HG02943 (cell line): ENCODE results near the gene SCGB1A1.
"Not testable (repeated sequence)": the region's sequence is repeated elsewhere in the genome, so short reads cannot be mapped to it uniquely, and the experiment has no call there.

Experiments used
- ATAC-seq: cut with Tn5 transposase; IDR thresholded peaks from one replicate; pipeline ENCODE4 v1.9.1; 2021; ENCODE audit warnings: mild to moderate bottlenecking, low read depth, moderate library complexity; ENCODE audit not compliant: unreplicated experiment

The SCGB1A1 gene

DNA sequence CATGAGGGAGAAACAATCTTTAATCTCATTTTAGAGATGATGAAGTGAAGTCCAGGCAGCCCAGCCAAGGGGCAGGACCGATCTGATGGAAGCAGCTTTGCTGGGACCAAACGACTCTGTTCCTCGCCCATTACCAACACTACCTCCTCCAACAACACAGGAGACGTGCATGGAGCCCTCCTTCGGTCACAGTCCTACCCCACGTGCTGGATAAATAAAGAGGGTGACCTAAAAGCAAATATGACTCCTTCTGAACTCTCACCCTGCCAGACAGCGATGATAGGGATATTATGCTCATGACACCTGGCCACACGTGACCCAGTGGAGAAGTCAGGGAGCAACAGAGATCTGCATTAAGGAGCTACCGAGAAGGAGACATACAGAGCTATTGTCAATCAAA lies 26.0 kb downstream of the SCGB1A1 start:
- ATAC-seq = no peak

DNA sequence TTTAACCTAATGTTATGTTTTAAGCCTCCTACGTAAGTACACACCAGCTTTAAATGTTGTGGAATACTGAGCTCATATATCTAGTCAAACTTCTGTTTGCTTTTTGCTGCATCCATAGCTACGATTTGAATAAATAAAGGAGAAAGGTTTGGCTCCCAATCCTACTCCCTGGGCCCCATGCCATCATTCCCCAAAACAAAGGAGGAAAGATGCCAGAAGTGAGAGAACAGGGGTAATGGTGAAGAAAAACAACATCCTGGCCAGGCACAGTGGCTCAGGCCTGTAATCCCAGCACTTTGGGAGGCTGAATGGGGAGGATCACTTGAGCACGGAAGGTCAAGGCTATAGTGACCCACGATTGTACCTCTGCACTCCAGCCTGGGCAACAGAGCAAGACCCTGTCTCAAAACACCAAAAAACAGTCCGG lies 26.5 kb downstream of the SCGB1A1 start:
- ATAC-seq = no peak

DNA sequence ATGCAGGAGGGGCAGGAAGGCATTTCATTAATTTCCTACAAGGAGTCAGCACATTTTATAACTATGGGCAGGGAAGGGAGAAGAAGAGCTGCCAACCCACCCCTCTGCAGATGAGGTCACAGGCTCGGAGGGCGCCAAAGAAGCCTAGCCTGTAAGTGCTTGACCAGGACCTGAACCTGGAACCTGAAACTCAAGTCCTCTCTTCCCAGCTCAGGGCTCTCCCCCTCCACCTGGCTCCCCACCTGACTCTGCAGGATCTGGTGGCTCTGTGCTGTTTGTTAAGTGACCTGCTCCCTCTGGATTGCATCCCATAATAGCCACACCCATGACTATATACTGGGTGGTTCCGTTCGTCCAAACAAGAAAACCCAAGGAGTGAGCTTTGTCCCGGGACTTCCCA lies 27.3 kb downstream of the SCGB1A1 start:
- ATAC-seq = no peak

- no peak for ATAC-seq
Observed at GRCh38 chr11:62449451-62449851, 30.6 kb downstream of the SCGB1A1 start.

DNA sequence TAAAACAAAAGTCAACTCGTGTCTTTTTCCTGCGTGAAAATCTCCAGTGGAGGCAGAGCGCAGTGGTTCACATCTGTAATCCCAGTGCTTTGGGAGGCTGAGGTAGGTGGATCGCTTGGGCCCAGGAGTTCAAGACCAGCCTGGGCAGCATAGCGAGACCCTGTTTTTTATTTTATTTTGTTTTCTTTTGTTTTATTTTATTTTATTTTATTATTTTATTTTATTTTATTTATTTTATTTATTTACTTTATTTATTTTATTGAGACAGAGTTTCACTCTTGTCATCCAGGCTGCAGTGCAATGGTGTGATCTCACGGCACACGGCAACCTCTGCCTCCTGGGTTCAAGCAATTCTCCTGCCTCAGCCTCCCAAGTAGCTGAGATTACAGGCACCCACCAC lies 31.1 kb downstream of the SCGB1A1 start:
- ATAC-seq = not testable (repeated sequence)

- no peak for ATAC-seq
Observed at GRCh38 chr11:62450543-62451240, 31.9 kb downstream of the SCGB1A1 start.

DNA sequence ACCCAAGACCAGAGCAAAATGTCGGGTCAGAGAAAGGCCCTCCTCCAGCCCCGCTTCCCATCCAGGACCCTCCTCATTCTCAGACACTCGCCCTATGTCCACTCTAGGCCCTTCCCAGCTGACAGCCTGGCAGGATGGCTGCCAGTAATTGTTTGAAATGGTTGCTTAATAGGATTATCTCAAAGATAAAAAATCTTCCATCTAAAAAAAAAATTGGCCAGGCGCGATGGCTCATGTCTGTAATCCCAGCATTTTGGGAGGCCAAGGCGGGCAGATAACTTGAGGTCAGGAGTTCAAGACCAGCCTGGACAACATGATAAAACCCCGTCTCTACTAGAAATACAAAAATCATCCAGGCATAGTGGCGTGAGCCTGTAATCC lies 32.4 kb downstream of the SCGB1A1 start:
- ATAC-seq = no peak

GRCh38 chr11:62452261-62452660 lies 33.4 kb downstream of the SCGB1A1 start:
- ATAC-seq = no peak

GRCh38 chr11:62452839-62453468 lies 34.1 kb downstream of the SCGB1A1 start:
- no peak for ATAC-seq

GRCh38 chr11:62456630-62457029 lies 37.8 kb downstream of the SCGB1A1 start:
- ATAC-seq = no peak

DNA sequence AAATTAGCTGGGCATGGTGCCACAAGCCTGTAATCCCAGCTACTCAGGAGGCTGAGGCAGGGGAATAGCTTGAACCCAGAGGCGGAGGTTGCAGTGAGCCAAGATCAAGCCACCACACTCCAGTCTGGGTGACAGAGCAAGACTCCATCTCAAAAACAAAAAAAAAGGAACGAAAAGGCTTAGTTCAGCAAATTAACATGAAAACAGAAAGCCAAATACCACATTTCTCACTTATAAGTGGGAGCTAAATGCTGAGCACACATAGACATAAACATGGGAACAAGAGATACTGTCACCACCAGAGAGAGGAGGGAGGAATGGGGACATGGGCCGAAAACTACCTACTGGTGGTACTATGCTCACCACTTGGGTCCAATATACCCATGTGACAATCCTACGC lies 38.6 kb downstream of the SCGB1A1 start:
- ATAC-seq = no peak

DNA sequence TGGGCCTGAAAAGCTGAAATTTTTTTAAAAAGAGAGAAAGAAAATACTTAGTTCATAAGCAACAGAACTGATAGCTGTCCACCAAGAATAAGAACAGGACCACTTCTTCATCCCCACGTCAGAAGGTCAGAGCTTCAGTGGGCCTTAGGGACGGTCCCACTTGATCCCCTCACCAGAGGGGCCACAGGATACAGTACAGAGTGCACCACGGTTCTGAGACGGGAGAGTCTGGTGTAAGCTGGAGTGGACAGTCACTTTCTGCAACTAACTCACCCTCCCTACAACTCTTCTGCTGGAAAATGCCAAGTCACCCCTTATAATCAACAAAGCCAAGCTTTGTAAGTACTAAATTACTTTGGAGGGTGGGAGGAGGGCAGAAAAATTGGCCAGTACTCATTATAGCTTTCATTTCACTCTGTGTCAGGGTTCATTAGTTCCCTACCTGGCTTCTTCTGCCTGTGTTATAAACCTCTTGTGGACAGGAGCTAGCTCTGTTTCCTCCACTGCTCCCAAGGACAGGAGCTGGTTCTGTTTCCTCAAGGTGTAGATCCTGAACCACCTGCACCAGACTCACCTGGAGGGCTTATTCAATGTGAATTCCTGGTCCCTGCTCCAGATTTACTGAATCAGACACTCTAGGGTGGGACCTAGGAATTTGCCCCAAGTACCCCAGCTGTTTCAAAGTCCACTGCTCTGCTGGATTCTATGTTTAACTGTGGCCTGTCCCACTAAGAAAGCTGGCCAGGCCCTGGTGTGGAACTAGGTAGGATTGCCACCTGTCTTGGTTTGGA lies 39.6 kb downstream of the SCGB1A1 start:
- no peak for ATAC-seq

- ATAC-seq = no peak
Observed at GRCh38 chr11:62459080-62459479, 40.2 kb downstream of the SCGB1A1 start.

GRCh38 chr11:62461740-62462507 lies 43.1 kb downstream of the SCGB1A1 start:
- no peak for ATAC-seq

DNA sequence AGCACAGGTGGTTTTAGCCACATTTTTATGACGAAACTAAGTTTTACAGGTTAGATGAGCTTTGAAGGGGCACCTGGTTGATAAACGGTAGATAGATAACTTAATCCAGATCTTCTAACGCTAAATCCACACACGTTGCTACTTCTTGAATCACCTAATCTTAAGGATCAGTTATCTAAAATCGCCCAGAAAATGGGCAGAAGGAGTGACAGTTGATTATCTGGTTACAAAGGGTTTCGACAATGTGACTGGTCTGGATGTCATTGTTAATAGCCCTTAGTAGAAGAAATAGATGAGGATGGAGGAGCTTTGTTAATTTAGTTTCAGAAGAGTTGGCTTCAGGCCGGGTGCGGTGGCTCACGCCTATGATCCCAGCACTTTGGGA lies 43.7 kb downstream of the SCGB1A1 start:
- ATAC-seq = no peak

DNA sequence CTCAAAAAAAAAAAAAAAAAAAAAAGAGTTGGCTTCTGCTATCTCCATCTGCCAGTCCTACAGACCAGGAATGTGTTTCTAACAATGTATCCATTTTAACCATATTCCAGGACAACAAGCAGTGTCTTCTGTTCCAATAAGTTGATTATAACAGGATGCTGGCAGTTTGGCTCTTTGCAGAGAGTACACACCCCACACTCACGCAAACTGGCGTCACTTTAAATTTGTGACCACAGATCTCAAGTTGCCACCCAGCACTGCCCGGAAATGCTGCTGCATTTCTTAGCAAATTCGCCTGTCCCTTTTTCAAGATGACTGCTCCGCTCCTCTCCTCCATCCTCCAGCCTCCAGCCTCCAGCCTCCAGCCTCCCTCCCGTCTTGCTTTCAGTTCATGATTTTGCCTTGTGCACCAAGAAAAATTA lies 44.3 kb downstream of the SCGB1A1 start:
- no peak for ATAC-seq

GRCh38 chr11:62464655-62465054 lies 45.8 kb downstream of the SCGB1A1 start:
- ATAC-seq = no peak

GRCh38 chr11:62466444-62466843 lies 47.6 kb downstream of the SCGB1A1 start:
- no peak for ATAC-seq

DNA sequence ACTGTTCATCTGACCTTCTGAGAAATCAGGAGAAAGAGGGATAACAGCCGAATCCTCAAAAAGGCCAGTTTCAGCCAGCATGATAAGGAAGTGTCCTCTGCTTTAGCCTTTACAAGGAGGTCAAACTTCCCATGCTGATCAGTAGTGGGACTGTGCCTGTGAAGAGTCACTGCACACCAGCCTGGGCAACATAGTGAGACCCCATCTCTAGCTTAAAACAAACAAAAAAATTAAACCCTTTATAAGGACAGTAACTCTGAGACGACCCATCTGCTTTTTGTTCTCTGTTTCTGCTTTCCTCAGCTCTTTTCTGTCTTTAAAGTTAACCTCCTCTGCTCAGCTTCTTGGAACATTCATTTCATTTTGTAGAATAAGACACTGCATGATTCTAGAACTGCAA lies 49.7 kb downstream of the SCGB1A1 start:
- no peak for ATAC-seq

DNA sequence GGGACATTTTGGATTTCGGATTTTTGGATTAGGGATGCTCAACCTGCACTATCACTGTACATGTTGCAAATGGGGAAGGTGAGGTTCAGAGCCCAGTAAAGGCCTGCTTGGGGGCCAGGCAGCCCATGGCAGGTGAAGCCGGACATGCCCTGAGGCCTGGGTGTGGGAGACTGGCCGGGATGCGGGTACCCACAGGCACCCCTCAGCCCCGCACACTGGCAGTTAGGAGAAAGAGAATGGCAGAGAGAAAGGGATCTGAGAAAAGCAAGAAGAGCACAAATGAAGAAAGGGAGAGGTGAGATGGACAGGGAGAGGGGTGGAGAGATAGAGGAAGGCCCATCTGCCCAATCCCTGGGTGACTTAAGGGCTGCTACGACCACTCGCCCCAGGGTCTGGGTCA lies 52.8 kb downstream of the SCGB1A1 start:
- no peak for ATAC-seq
